Neutrophil (primary cell): ENCODE results near the gene FHOD3.

ENCODE experiments used
- H3K27ac ChIP-seq: fragments of 200-600 bp; sonication (generic); 2 replicates; pipeline ENCODE4 v1.5.1; 2016; ENCODE audit warnings: mild to moderate bottlenecking, moderate library complexity
- H3K27me3 ChIP-seq: fragments of 200-600 bp; sonication (generic); 2 replicates; pipeline ENCODE4 v1.6.0; 2016; ENCODE audit warnings: mild to moderate bottlenecking
- H3K36me3 ChIP-seq: fragments of 200-600 bp; sonication (generic); 2 replicates; pipeline ENCODE4 v1.5.1; 2017
- H3K4me1 ChIP-seq, 2 experiments: fragments of 200-600 bp in 1 of 2; sonication (generic) in 1 of 2; 1 replicate in 1 of 2; 2 replicates in 1 of 2; pipeline versions ENCODE4 v1.5.1 to v1.6.1; 2013 to 2016; ENCODE audit warnings: low read depth in 1 of 2, low read length in 1 of 2, mild to moderate bottlenecking in 1 of 2, moderate library complexity in 1 of 2; ENCODE audit not compliant: control insufficient read depth in 1 of 2, insufficient read depth in 1 of 2
- H3K4me3 ChIP-seq, 2 experiments: fragments of 200-600 bp in 1 of 2; sonication (generic) in 1 of 2; 1 replicate in 1 of 2; 2 replicates in 1 of 2; pipeline ENCODE4 v1.5.1; 2013 to 2016; ENCODE audit warnings: low read depth in 1 of 2, low read length in 1 of 2, mild to moderate bottlenecking in 1 of 2, moderate library complexity in 1 of 2
- H3K9me3 ChIP-seq: fragments of 200-600 bp; sonication (generic); 2 replicates; pipeline ENCODE4 v1.5.1; 2016
- TF ChIP-seq, protein P1 (sequence below): fragments of 200-600 bp; sonication (generic); IDR thresholded peaks from 2 replicates; pipeline ENCODE4 v1.5.1; 2016; ENCODE audit warnings: antibody characterized with exemption

The FHOD3 gene

DNA sequence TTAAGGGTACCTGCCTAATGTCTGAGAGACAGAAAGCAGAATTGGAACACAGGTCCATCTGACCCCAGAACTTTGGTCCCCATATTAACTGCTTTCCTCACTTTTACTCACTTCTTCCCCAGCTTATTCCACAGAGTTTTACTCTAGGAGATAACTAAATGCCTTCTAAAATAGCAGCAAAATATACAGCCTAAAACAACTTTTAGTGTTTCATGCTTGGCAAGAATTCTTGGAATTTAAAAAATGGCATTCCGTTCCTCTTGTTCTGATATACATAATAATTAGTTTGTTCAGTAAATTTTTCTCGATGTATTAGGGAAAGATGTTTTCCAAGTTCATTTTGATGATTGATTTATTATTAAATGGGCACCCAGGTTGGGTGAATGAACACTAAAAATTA is 151.9 kb downstream of the FHOD3 start:
- no peaks in the 10 kb centered on the region for H3K9me3 ChIP-seq
- H3K27ac ChIP-seq, result no peak overlapping the region
- TF ChIP-seq, protein P1, sequence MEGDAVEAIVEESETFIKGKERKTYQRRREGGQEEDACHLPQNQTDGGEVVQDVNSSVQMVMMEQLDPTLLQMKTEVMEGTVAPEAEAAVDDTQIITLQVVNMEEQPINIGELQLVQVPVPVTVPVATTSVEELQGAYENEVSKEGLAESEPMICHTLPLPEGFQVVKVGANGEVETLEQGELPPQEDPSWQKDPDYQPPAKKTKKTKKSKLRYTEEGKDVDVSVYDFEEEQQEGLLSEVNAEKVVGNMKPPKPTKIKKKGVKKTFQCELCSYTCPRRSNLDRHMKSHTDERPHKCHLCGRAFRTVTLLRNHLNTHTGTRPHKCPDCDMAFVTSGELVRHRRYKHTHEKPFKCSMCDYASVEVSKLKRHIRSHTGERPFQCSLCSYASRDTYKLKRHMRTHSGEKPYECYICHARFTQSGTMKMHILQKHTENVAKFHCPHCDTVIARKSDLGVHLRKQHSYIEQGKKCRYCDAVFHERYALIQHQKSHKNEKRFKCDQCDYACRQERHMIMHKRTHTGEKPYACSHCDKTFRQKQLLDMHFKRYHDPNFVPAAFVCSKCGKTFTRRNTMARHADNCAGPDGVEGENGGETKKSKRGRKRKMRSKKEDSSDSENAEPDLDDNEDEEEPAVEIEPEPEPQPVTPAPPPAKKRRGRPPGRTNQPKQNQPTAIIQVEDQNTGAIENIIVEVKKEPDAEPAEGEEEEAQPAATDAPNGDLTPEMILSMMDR, result no peak
- no peaks in the 10 kb centered on the region for H3K27me3 ChIP-seq
- no peaks in the 10 kb centered on the region for H3K4me1 ChIP-seq
- H3K4me3 ChIP-seq, result no peak overlapping the region
- no peaks in the 10 kb centered on the region for H3K36me3 ChIP-seq

DNA sequence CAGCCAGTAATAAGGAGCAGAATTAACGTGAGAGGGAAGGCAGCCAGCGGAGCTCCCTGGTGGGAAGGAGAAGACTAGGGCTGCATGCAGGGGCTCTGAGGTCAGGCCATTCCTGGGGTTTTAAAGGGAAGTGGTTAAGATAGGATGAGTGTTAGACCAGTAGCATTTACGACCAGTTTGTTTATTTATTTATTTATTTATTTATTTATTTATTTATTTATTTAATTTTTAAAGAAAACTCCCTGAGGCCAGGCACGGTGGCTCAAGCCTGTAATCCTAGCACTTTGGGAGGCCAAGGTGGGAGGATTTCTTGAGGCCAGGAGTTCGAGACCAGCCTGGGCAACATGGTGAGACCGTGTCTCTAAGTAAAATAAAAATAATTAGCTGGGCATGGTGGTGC is 152.8 kb downstream of the FHOD3 start:
- H3K27ac ChIP-seq, result no peak overlapping the region
- H3K36me3 ChIP-seq, result no peaks in the 10 kb centered on the region
- H3K27me3 ChIP-seq, result no peaks in the 10 kb centered on the region
- TF ChIP-seq, protein P1, result no peak
- H3K4me3 ChIP-seq, result no peak overlapping the region
- H3K9me3 ChIP-seq, result no peaks in the 10 kb centered on the region
- H3K4me1 ChIP-seq, result no peaks in the 10 kb centered on the region

DNA sequence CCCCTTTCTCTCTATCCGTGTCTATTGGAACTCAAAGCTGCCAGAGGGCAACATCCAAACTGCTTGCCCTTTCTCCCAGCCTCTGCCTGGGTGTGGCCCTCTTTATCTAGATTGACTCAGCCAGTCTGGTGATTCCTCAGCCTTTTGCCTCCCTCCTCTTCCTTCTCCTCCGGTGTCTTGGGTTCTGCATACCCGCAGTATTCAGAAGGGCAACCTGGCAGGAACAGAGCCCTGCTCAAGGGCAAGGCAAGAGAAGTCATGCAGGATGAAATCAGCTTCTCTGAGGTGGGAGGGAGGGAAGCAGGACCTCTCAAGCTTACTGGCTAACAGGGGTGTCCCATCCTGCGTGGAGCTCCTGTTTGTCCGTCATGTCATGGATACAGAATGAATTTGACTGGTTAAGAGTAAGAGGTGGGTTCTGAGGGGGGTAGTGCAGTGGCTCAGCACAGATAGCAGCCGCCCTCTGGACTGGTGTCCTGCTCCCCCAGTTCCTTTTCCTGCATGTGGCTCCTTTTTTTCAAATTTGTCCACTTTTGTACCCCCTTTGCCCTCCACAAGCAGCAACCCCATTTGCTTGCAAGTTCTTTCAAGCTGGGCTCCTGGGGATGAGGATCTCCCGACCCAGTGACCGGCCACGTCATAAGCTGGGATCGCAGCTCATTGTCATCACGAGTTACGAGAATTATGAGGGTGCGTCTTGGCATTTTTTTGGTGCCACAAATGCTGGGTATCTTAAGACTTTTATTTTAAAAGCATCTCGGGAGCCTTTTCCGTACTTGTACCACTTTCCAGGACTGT is 154.1 kb downstream of the FHOD3 start:
- Histone ChIP-seq H3K4me3 (no peak overlapping the region), H3K4me1 (no peaks in the 10 kb centered on the region), H3K9me3 (no peaks in the 10 kb centered on the region), H3K36me3 (no peaks in the 10 kb centered on the region), H3K27me3 (no peaks in the 10 kb centered on the region), H3K27ac (no peak overlapping the region)
- TF ChIP-seq, protein P1, result no peak

DNA sequence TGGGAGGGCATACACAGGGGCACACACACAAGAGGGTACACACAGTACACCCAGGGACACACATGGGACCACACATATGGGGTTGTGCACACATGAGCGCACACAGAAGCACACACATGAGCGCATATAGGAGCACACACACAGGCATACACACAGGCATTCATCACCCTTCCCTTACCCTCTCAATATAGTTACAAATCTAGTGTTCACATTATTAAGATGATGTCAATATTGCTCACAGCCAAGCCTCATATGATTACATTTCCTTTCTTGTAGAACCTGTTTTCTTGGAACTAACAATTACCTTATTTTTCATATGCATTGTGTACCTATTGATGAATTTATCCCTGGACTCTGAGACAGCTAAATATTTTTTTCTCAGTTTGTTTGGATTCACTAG is 156.7 kb downstream of the FHOD3 start:
- H3K36me3 ChIP-seq, result no peaks in the 10 kb centered on the region
- no peaks in the 10 kb centered on the region for H3K27me3 ChIP-seq
- TF ChIP-seq, protein P1, result no peak
- no peak overlapping the region for H3K4me3 ChIP-seq
- no peaks in the 10 kb centered on the region for H3K9me3 ChIP-seq
- no peaks in the 10 kb centered on the region for H3K4me1 ChIP-seq
- H3K27ac ChIP-seq, result no peak overlapping the region

DNA sequence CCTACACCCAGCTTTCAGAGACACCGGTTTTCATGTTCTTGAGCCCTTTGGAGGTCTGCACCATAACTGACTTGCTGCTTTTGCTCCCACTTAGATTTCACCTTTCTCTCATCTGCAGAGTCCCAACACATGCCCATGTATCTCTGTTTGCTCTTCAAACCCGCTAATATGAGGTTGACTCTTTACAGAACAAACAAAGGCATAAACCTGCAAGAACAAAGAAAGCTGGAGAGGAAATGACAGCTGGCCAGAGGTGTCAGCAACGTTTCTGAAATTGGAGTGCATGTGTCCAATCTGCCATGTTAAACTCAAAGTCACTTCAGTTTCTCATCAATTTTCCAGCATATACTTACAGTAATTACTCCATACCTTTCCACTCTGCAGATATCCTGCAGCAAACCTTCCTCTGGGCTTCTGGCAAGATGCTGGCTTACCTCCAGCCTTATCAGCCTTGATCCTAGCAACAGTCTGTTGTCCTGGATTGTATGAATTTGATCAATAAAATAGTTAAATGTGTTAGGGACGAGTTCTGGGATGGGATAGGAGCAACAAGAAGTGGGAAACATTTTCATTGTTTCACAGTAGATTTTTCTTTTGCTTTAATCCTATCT is 157.4 kb downstream of the FHOD3 start:
- H3K4me1 ChIP-seq, result no peaks in the 10 kb centered on the region
- H3K9me3 ChIP-seq, result no peaks in the 10 kb centered on the region
- H3K36me3 ChIP-seq, result no peaks in the 10 kb centered on the region
- no peak overlapping the region for H3K27ac ChIP-seq
- TF ChIP-seq, protein P1, result no peak
- no peak overlapping the region for H3K4me3 ChIP-seq
- H3K27me3 ChIP-seq, result no peaks in the 10 kb centered on the region
